Lower lobe of right lung (tissue), 2 donors: Measurements from ENCODE around the gene PTTG1IP2. TPM values are rescaled to one million over a fixed set of nuclear protein-coding genes. Genes with fewer than 3 reads are reported as not detected.

Experiments used
- ATAC-seq, 2 donors: fragments of 200-7000 bp; cut with Tn5 transposase; one replicate each; pipeline ENCODE4 v1.9.1; 2020 to 2022; ENCODE audit warnings: mild to moderate bottlenecking in 2 of 2, moderate library complexity in 2 of 2
- DNase-seq: peaks from one replicate; pipeline ENCODE4 v3.0.0-alpha.2; 2020
- H3K27ac ChIP-seq: fragments of 200-600 bp; one replicate; pipeline ENCODE4 v1.8.0; 2022
- H3K27me3 ChIP-seq: fragments of 200-600 bp; one replicate; pipeline ENCODE4 v1.8.0; 2022; ENCODE audit warnings: low read depth
- H3K36me3 ChIP-seq: fragments of 200-600 bp; one replicate; pipeline ENCODE4 v1.8.0; 2022; ENCODE audit warnings: mild to moderate bottlenecking
- H3K4me1 ChIP-seq: fragments of 200-600 bp; one replicate; pipeline ENCODE4 v1.8.0; 2022
- H3K4me3 ChIP-seq: fragments of 200-600 bp; one replicate; pipeline ENCODE4 v1.8.0; 2022; ENCODE audit warnings: mild to moderate bottlenecking
- H3K9me3 ChIP-seq: fragments of 200-600 bp; one replicate; pipeline ENCODE4 v1.8.0; 2022
- CTCF ChIP-seq: fragments of 200-600 bp; IDR thresholded peaks from one replicate; pipeline ENCODE4 v1.8.0; 2022; ENCODE audit warnings: antibody characterized with exemption, mild to moderate bottlenecking
- intact Hi-C: fragments of 100-400 bp; cut with DNase I; formaldehyde crosslinking; loops from one replicate; pipeline ENCODE4 v1.11.0; 2022
- total RNA-seq: library from RNA; stranded (reverse); fragmentation: NEBNext Ultra II Directional; extraction: Animal tissue kit (Norgen Biotek cat#: 25700); gene quantifications from one replicate; pipeline ENCODE4 v1.2.1, GENCODE V29; 2021
- donor health status: DM: no; HTN: yes; CAD: no; lungs with severe emphysema.

The PTTG1IP2 gene
- total RNA-seq, 1 donor from 2014 or later, result not detected

- no peak for ATAC-seq
- Histone ChIP-seq H3K27ac (no peak overlapping the region), H3K4me1 (no peaks in the 10 kb centered on the region), H3K27me3 (no peaks in the 10 kb centered on the region), H3K4me3 (no peak overlapping the region), H3K36me3 (no peaks in the 10 kb centered on the region), H3K9me3 (no peaks in the 10 kb centered on the region)
- intact Hi-C loops, result no loop called here
- no peak for TF ChIP-seq CTCF
- no peak for DNase-seq
Observed at GRCh38 chr7:90484706-90485105, 15.3 kb downstream of the PTTG1IP2 start.

GRCh38 chr7:90485734-90486316 is 16.4 kb downstream of the PTTG1IP2 start:
- Histone ChIP-seq H3K9me3 (no peaks in the 10 kb centered on the region), H3K36me3 (no peaks in the 10 kb centered on the region), H3K27ac (no peak overlapping the region), H3K4me1 (no peaks in the 10 kb centered on the region), H3K27me3 (no peaks in the 10 kb centered on the region), H3K4me3 (no peak overlapping the region)
- intact Hi-C loops, result no loop called here
- ATAC-seq (no peak), DNase-seq (no peak)
- no peak for TF ChIP-seq CTCF

GRCh38 chr7:90487808-90488207 is 18.4 kb downstream of the PTTG1IP2 start:
- H3K36me3 ChIP-seq, result no peaks in the 10 kb centered on the region
- H3K4me3 ChIP-seq, result no peak overlapping the region
- H3K27ac ChIP-seq, result no peak overlapping the region
- TF ChIP-seq CTCF, result no peak
- ATAC-seq (no peak), DNase-seq (no peak)
- no peaks in the 10 kb centered on the region for H3K9me3 ChIP-seq
- intact Hi-C loops, result no loop called here
- no peaks in the 10 kb centered on the region for H3K4me1 ChIP-seq
- H3K27me3 ChIP-seq, result no peaks in the 10 kb centered on the region

GRCh38 chr7:90488220-90488619 is 18.8 kb downstream of the PTTG1IP2 start:
- DNase-seq (no peak), ATAC-seq (no peak)
- no peak for TF ChIP-seq CTCF
- intact Hi-C loops, result no loop called here
- Histone ChIP-seq H3K9me3 (no peaks in the 10 kb centered on the region), H3K4me3 (no peak overlapping the region), H3K27me3 (no peaks in the 10 kb centered on the region), H3K4me1 (no peaks in the 10 kb centered on the region), H3K36me3 (no peaks in the 10 kb centered on the region), H3K27ac (no peak overlapping the region)

GRCh38 chr7:90492250-90492649 is 22.8 kb downstream of the PTTG1IP2 start:
- no peak for ATAC-seq
- TF ChIP-seq CTCF, result no peak
- Histone ChIP-seq H3K27ac (no peak overlapping the region), H3K4me1 (no peaks in the 10 kb centered on the region), H3K9me3 (no peaks in the 10 kb centered on the region), H3K36me3 (no peaks in the 10 kb centered on the region), H3K4me3 (no peak overlapping the region), H3K27me3 (no peaks in the 10 kb centered on the region)
- intact Hi-C loops, result no loop called here
- no peak for DNase-seq

GRCh38 chr7:90495241-90495640 is 25.8 kb downstream of the PTTG1IP2 start:
- Histone ChIP-seq H3K4me3 (no peak overlapping the region), H3K36me3 (no peaks in the 10 kb centered on the region), H3K9me3 (no peaks in the 10 kb centered on the region), H3K27me3 (no peaks in the 10 kb centered on the region), H3K27ac (no peak overlapping the region), H3K4me1 (no peaks in the 10 kb centered on the region)
- DNase-seq (no peak), ATAC-seq (no peak)
- TF ChIP-seq CTCF, result no peak
- intact Hi-C loops, result no loop called here
